ENCODE data around the gene SOCS3.
A peak's percentile ranks its signal among the peaks of the same experiment; 100 is the strongest.

SOCS3 gene, protein sequence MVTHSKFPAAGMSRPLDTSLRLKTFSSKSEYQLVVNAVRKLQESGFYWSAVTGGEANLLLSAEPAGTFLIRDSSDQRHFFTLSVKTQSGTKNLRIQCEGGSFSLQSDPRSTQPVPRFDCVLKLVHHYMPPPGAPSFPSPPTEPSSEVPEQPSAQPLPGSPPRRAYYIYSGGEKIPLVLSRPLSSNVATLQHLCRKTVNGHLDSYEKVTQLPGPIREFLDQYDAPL

DNA sequence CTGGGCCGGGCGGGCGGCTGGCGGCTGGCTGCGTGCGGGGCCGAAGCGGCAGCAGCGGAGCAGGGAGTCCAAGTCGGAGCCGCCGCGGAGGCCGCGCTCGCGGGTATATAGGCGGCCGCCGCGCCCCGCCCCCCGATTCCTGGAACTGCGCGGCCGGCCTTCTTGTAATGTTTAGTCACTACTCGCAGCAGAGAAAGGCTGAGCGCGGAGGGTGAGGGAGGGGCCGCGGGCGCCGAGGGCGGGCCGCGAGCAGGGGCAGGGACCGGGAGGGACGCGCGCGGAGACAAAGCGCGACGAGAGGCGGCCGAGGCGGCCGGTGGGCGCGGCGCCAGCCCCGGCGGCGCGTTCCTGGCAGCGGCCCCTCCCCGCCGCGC is at the start of gene SOCS3:
Gene SOCS3, minus strand, starts transcription at position 81 of the 374 bp plus-strand sequence. CDS start 982 bp downstream, outside the sequence.
- DNase-seq: peak; percentile 98

DNA sequence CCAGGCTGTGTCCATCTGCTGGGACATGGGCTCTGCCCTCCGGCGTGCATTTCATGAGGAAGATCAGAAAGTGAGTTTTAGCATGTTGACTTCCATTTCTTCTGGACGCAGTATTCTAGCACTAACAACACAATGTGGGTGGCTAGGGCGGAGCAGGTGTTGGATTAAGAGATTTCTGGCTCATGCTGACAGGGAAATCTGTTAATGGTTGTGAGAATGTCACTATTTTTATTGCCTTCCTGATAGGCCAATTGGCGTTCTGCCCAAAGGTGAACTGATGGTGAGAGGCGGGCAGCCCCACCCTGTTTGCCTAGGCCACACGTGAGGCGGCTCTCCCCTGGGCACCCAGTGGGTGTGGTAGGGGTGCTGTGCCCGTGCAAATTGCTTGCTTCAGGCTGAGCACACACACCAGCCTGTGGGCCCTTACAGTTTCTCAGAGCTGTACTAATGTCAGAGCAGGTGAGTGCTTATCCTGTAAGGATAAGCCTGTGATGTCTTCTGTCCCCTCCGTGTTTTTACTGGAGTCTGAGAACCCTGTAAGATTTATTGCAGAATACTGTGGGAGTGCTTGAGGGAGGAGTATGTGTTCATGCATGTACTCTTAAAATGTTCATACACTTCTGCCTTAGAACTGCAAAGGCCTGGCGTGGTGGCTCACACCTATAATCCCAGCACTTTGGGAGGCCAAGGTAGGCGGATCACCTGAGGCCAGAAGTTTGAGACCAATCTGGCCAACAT is 49.5 kb upstream of the SOCS3 start:
- DNase-seq: peak; percentile 66

DNA sequence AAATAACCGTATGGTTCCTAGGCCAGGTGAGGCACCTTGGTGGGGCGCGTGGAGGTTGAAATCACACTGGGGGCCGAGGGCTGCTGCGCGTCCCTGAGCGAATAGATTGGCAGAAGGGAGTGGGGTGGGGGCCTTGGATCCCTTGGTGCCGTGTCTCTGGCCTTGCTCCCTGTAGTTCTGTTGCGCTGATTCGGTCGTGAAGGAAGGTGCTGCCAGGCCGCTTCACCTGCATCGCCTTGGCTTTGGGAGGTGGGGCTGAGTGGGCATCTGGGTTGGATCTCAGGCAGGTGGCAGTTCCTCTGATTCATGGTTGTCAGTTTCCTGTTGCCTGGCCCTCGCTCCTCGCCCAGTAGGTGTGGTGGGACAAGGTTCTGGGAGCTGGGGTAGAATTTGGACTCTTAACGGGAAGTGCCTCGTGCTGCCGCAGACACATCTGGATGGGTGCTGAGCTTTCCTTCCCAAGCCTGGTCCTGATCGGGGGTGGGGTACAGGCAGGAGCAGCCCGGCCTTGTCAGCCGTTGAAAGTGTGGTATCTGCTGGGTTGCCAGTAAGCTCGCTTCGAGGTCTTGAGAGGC is 48.7 kb upstream of the SOCS3 start:
- no peak for DNase-seq

DNA sequence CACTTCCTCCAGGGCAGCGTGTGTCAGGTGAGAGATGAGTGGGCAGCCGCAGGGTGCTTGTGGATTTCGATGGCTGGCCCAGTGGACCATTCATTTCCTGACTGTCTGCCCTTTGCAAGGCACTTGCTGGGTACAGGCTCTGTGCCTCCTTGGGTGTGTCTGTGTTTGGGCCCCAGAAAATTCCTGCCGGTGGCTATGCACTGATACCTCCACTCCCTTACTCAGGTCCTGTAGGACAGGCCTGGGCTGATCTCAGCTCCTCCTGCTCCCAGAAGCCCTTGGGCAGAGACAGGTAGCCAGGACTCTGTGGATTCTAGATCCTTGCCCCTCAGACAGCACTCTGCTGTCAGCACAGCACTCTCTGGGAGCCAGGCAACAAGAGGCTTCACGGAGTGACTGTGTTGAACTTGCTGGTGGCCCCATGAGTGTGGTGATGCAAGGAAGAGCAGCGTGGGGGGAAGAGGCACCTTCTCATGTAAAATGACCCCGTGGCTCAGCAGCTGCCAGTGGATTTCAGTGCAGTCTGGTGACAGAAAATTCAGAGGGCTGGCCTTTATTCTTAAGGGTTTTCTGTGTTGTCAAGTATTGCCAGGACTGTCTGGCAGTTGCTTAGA is 47.6 kb upstream of the SOCS3 start:
- peak; percentile 38 for DNase-seq

DNA sequence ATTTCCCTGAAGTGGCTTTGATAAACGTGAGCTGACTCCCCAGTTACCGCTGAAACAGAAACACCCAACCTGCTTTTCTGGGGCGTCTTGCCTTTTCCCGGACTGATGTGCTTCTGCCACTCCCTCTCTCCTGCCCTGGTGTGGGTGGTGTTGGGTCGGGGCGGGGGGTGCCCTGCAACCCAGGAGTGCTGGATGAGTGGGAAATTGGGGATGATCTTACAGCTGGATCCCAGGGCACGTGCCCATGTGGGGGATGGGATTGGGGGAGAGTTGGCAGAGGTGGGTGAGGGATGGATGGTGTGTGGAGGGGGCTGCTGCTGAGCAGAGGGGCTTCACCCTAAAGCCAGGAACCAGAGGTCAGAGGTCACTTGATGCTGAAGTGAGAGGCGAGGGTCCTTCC is 47.0 kb upstream of the SOCS3 start:
- DNase-seq: no peak

DNA sequence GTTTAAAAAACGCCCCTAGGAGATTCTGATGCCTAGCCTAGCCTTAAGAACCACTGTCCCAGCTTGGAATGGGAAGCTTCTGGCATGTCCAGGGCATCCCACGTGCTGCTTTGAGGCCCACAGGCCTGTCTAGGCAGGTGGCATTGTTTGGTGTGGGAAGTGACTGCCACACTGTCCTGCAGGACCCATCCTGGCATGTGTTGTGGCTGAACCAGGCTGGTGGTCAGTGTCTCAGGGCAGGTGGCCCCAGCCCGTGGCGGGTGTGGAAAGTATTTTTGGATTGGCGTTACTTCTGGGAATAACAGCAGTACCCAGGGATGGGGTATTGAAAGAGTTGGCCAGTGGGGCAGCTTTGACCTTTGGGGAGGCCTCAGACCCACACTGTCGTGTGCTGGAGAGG is 46.5 kb upstream of the SOCS3 start:
- DNase-seq: no peak

DNA sequence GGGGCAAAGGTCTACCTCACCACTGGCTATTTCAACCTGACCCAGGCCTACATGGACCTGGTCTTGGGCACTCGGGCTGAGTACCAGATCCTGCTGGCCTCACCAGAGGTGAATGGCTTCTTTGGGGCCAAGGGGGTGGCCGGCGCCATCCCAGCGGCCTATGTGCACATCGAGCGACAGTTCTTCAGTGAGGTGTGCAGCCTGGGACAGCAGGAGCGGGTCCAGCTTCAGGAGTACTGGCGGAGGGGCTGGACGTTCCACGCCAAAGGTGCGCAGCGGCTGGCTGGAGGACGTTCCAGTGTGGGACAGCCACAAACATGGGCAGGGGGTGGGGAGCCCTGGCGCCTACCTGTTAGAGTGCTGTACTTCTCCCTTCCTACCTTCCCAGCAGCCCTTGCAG is 43.9 kb upstream of the SOCS3 start:
- no peak for DNase-seq

DNA sequence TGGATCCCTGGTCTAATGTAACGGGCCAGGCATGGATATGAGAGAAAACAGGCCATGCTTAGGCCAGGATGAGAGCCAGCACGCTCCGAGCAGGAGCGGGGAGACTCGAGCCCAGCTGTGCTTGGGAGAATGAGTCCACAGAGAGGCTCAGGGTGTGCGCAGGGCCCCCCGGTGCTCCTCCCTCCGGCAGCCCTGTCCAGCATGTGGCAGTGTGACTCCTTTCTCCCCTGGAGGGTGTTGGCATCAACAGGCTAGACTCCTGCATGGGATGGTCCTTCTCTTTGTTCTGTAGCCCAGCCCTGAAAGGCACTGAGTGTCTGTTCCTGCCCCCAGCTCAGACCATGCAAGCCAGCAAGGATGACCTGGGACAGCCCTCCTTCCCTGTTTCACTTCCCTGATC is 42.0 kb upstream of the SOCS3 start:
- DNase-seq: no peak

DNA sequence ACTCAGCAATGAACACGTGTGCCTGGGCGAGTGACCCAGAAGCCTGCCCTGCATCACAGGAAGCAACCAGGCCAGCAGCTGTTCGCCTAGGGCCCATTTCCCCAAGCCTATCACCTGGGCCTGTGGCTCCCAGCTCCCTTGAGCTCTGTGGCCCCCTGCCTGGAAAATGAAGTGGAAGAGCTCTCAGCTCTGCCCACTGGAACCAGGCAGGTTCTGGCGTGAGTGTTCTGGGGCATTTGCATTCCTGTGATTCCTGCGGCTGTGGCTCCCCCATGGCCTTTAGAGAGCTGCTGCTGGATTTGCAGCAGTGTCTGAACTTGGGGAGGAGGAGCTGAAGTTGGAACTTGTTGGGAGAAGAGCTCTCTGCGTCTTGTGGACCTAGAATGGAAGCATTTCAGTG is 41.4 kb upstream of the SOCS3 start:
- peak; percentile 85 for DNase-seq

DNA sequence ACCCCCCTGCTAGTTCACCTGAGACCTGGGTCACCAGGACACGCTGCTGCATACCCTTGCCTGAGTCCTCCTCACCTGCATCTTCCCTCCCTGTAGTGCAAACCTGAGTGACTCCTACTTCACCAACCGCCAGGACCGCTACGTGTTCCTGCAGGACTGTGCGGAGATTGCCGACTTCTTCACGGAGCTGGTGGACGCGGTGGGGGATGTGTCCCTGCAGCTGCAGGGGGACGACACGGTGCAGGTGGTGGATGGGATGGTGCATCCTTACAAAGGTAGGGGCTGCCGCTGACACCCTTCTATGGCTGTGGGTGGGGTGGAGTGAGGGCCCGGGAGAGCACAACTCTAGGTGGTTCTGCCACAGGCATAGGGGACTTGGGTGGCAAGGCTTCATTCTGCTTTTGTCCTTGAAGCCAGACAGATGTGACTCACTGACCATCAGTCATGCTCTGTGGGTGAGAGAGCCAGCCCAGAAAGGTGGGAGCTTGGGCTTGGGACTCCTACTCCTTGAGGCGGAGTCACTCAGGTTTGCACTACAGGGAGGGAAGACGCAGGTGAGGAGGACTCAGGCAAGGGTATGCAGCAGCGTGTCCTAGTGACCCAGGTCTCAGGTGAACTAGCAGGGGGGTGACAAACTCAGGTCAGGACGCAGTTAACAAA is 40.8 kb upstream of the SOCS3 start:
- DNase-seq: peak; percentile 89

DNA sequence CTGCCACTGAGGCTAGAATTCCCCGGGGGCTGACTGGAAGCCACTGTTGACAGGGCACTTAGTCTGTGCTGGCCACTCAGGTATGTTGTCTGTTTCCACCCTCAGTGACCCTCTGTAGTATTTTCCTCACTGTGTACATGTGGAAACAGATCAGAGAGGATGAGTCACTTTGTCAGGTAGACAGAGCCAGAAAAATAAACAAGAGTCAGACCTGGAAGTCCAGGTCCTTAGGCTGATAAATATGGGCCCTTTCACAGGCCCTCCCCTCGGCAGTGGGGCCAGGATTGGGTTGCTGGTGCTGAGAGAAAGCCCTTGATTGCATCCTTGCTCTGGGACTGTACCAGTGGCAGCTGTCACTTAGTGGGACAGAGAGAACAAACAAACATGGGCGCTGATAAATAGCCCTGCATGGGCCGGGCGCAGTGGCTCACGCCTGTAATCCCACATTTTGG is 39.8 kb upstream of the SOCS3 start:
- DNase-seq: peak; percentile 99

DNA sequence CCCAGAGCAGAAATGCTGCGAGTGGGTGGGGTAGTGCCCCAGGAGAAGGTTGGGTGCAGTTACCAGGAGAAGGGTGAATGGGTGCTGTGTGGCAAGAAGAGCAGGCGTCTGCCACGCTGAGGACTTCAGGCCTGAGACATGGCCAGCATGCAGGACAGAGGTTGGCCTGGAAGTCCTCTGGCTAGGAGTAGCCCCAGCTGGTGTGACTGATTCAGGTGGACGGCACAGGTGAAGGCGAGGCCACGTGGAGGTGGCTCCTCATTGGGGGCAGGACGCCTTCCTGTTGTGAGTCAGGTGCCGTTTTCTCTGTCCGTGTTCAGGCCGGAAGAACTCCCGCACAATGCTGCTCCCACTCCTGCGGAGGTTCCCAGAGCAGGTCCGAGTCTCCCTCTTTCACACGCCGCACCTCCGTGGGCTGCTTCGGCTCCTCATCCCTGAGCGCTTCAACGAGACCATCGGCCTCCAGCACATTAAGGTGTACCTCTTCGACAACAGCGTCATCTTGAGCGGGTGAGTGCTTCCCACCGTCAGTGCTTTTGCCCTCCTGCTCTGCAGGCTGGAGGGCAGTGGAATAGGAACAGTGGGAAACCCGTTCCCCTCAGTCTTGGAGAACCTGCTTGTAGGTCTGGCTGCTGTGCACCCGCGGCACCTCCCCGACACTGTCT is 39.3 kb upstream of the SOCS3 start:
- peak; percentile 87 for DNase-seq

DNA sequence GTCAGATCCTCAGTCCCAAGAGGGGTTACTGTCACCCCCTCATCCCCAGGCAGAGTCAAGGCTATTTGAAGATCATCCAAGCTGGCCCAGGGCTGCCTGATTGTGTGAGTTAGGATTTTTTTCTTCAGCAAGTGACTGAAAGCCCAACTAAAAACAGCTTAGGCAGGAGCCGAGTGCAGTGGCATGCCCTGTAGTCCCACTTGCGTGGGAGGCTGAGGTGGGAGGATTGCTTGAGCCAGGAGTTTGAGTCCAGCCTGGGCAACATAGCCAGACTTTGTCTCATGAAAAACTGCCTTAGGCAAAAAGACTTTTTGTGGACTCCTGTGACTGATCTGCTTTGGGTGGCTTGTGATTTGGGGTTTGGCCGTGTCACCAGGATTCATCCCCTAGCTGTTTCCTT is 38.5 kb upstream of the SOCS3 start:
- DNase-seq: no peak

DNA sequence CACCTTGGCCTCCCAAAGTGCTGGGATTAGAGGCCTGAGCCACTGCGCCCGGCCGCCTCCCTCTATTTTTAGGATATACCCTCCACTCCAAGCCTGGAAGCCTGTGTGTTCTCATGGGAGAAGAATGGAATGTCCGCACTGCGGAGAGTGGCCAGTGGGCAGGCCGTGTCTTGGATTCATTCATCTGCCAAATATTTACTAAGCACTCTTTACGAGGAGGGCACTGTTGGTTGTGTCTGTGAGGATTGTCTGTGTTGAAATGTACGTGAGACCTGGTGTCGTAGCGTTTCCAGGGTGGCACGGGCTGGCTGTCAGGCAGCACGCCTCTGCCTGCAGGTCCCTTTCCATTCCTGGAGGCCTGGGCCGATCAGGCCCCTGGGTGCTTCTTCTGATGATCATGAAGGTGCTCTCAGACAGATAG is 37.8 kb upstream of the SOCS3 start:
- DNase-seq: peak; percentile 82

DNA sequence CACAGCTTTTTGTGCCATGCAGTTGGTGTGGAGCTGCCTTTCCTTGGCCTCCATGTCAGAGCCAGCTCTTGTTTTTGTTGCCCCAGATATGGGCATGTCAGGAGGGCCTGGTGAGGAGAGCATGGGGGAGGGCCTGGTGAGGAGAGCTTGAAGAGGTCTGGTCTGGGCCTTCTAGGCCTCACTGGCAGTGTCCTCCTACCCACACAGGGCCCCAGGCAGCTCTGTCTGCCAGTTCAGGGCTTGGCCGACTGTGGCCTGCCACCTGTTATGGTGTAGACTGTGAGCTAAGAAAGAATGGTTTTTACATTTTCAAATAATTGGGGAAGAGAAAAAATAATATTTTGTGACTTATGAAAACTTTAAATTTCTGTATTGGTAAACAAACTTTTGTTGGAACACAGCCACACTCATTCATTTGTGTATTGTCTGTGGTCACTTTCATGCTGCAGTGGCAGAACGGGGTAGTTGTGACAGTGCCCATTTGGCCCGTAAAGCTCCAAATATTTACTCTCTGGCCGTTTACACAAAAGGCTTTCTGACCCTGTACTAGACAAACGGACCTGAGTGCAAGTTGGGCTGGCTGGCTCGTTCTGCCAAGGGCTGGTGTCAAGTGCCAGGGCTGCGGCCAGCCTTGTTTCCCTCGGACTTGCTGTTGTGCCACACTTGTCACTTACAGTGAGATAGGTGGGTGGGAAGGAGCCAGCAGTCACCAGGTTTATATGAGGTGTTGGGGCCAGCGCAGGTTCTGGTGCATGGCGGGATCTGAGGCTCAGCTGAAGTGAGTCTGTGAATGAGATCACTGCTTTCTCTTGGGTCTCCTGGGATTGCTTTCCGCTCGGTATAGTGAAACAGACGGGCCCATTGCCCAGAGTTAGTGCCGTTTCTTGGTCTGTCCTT is 36.8 kb upstream of the SOCS3 start:
- DNase-seq: peak; percentile 66

DNA sequence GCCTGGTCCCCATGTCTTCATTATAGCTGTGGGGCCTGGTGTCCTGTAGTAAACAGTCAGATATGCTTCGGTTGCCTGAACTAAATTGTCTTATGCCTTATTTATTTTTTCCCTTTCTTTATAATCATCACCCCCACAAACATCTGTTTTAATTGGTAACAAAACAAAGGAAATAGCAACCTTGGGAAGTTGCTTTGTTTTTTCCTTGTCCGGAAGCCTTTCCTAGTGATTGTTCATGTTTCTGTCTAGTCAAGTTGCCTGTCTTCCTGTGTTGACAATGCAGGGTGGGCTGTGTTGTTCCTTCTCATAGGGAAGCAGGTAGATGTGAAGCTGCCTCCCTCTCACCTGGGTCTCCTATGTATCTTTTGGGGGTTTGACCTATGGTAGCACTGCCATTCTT is 35.3 kb upstream of the SOCS3 start:
- DNase-seq: peak; percentile 31

DNA sequence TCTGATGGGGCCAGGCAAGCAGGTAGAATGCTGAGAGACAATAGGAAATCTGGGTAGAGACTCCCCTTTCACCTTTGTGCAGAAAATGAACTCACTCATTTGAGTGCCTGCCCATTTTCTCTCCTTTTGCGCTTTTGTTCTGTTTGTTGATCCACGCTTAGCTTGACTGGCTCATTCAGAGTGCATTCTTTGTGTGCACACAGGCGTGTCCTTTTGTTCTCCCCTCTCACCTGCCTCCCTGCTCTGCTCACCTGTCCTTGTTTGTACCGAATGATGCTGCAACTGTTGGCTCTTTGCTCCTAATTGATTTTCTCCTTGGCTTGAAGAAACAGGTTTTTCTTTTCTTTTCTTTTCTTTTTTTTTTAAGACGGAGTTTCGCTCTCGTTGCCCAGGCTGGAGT is 34.3 kb upstream of the SOCS3 start:
- DNase-seq: peak; percentile 99

DNA sequence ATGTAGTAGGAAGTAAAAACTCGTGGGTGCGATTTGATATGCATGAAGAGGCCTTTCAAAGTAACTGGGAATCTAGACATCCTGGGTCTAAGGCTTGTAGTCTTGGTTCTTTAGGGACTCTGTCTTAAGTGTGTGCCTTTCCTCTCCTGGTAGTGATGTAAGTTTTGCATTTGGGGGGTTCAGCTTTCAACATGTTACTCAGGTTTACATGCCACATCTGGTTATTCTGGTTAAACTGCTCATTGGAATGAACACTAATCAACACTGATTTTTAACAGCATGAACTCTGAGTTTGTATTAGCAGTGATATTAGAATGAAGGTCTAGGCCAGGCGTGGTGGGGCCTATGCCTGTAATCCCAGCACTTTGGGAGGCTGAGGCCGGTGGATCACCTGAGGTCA is 33.7 kb upstream of the SOCS3 start:
- DNase-seq: peak; percentile 45

DNA sequence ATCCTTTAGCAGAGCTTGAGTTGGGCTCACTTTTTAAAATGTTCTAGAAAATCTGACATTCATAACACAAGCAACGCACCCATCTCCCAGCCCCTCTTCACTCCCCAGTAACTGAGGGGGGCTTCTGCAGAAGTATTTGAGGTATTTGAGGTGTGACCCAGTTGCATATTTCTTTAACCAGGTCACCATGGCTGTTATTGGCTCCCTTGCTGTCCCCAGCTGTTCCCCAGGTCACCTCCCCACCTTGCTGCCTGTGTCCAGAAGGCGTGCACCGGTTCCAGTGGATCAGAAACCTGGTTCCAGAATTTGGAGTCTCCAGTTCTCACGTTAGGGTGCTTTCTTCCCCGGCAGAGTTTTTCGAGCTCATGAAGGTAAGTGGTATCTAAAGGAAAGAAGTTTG is 32.4 kb upstream of the SOCS3 start:
- no peak for DNase-seq

DNA sequence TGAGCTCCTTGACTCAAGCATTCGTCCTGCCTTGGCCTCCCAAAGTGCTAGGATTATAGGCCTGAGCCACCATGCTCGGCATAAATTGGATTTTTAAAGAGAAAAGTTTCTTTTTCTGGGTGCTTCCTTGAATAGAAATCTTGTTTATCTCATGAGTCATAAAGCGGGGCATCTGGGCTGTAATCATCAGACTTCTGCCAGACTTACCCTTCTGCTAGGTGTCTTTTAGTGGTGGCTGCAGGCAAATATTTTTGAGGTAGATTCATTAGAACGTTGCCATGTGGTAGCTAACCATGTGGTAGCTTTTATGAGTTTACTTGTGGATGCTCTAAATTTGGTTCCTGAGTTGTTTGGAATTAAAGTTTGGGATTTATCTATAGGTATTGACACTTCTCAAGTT is 32.0 kb upstream of the SOCS3 start:
- peak; percentile 37 for DNase-seq

DNA sequence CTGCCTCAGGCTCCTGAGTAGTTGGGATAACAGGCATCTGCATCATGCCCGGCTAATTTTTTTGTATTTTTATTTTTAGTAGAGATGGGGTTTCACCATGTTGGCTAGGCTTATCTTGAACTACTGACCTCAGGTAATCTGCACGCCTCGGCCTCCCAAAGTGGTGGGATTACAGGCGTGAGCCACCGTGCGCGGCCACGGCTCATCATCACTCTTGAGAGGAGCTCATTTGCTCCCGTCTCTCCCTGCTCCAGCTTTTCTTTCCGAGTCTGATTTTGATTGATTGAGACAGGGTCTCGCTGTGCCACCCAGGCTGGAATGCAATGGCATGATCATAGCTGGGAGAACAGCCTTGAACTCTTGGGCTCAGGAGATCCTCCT is 31.2 kb upstream of the SOCS3 start:
- no peak for DNase-seq

Data from DMS53 (cell line).